Measurements from ENCODE around the gene TNFSF8. TPM values are rescaled to one million over a fixed set of nuclear protein-coding genes. Genes with fewer than 3 reads are reported as not detected.

TNFSF8 gene
- total RNA-seq, 1 experiment from 2014 or later = not detected

GRCh38 chr9:114887963-114888362, 42.4 kb downstream of the TNFSF8 start:
- H3K79me2 ChIP-seq (ENCODE audit: low read depth) = no peaks in the 10 kb centered on the region
- peaks cover 15% of the 10 kb centered on the region; the same call in 1 of the 2 replicates for H3F3A ChIP-seq (ENCODE audit: insufficient read depth, low read depth)
- H3K9me2 ChIP-seq (ENCODE audit: insufficient read depth) = no peaks in the 10 kb centered on the region
- no peak overlapping the region for H3K4me3 ChIP-seq
- H3K27me3 ChIP-seq (ENCODE audit: insufficient read depth, low read depth) = no peaks in the 10 kb centered on the region
- no peaks in the 10 kb centered on the region for H4K20me1 ChIP-seq (ENCODE audit: insufficient read depth)
- BruUV-seq (replicated peaks) = no TSS peak
- CTCF ChIA-PET = no interaction called here
- DNase-seq = no peak
- POLR2A ChIA-PET (ENCODE audit: unreplicated experiment) = no interaction called here
- H3K36me3 ChIP-seq (ENCODE audit: low read depth) = no peaks in the 10 kb centered on the region
- intact Hi-C loops (cut with micrococcal nuclease; ENCODE audit: unreplicated experiment) = no loop called here
- H2AFZ ChIP-seq = no peak overlapping the region
- no peak for TF ChIP-seq CTCF (conservative IDR thresholded peaks at IDR 0.05)
- no peak for TF ChIP-seq EZH2 (IDR thresholded peaks at IDR 0.05; ENCODE audit: low read depth)
- no peak overlapping the region for H3K27ac ChIP-seq
- peaks cover 3% of the 10 kb centered on the region; the same call in 1 of the 2 replicates for H3K9me3 ChIP-seq (ENCODE audit: insufficient read depth, low read depth)
- H3K4me1 ChIP-seq (replicated peaks; ENCODE audit: insufficient read depth) = peaks cover 18% of the 10 kb centered on the region
- no peak overlapping the region for H3K4me2 ChIP-seq

GRCh38 chr9:114884787-114885452, 45.5 kb downstream of the TNFSF8 start:
- Histone ChIP-seq H3K9me2 (ENCODE audit: insufficient read depth) (no peaks in the 10 kb centered on the region), H2AFZ (no peak overlapping the region), H3F3A (ENCODE audit: insufficient read depth, low read depth) (peaks cover 6% of the 10 kb centered on the region; the same call in 1 of the 2 replicates), H3K27me3 (ENCODE audit: insufficient read depth, low read depth) (no peaks in the 10 kb centered on the region), H3K27ac (no peak overlapping the region), H3K4me1 (replicated peaks; ENCODE audit: insufficient read depth) (peaks cover 8% of the 10 kb centered on the region), H3K79me2 (ENCODE audit: low read depth) (no peaks in the 10 kb centered on the region), H3K4me3 (no peak overlapping the region), H3K9me3 (ENCODE audit: insufficient read depth, low read depth) (peaks cover 3% of the 10 kb centered on the region; the same call in 1 of the 2 replicates), H4K20me1 (ENCODE audit: insufficient read depth) (no peaks in the 10 kb centered on the region), H3K36me3 (ENCODE audit: low read depth) (no peaks in the 10 kb centered on the region), H3K4me2 (no peak overlapping the region)
- POLR2A ChIA-PET (ENCODE audit: unreplicated experiment) = no interaction called here
- TF ChIP-seq EZH2 (IDR thresholded peaks at IDR 0.05; ENCODE audit: low read depth) (no peak), CTCF (conservative IDR thresholded peaks at IDR 0.05) (no peak)
- CTCF ChIA-PET = no interaction called here
- no TSS peak for BruUV-seq (replicated peaks)
- intact Hi-C loops (cut with micrococcal nuclease; ENCODE audit: unreplicated experiment) = no loop called here
- peak in 1 of 2 experiments; percentile 32 for DNase-seq

- Histone ChIP-seq H3K4me3 (no peak overlapping the region), H3K79me2 (ENCODE audit: low read depth) (no peaks in the 10 kb centered on the region), H3K4me1 (replicated peaks; ENCODE audit: insufficient read depth) (no peaks in the 10 kb centered on the region), H3K4me2 (no peak overlapping the region), H3K27ac (no peak overlapping the region), H3K9me3 (ENCODE audit: insufficient read depth, low read depth) (peaks cover 3% of the 10 kb centered on the region; the same call in 1 of the 2 replicates), H3K36me3 (ENCODE audit: low read depth) (no peaks in the 10 kb centered on the region), H3K9me2 (ENCODE audit: insufficient read depth) (no peaks in the 10 kb centered on the region), H3F3A (ENCODE audit: insufficient read depth, low read depth) (no peaks in the 10 kb centered on the region), H3K27me3 (ENCODE audit: insufficient read depth, low read depth) (no peaks in the 10 kb centered on the region), H2AFZ (no peak overlapping the region), H4K20me1 (ENCODE audit: insufficient read depth) (no peaks in the 10 kb centered on the region)
- ChIA-PET CTCF (no interaction called here), POLR2A (ENCODE audit: unreplicated experiment) (no interaction called here)
- intact Hi-C loops (cut with micrococcal nuclease; ENCODE audit: unreplicated experiment) = no loop called here
- BruUV-seq (replicated peaks) = no TSS peak
- DNase-seq = no peak
- TF ChIP-seq EZH2 (IDR thresholded peaks at IDR 0.05; ENCODE audit: low read depth) (no peak), CTCF (conservative IDR thresholded peaks at IDR 0.05) (no peak)
Observed at GRCh38 chr9:114883709-114884108, 46.7 kb downstream of the TNFSF8 start.

Data from PC-9 (cell line).